ENCODE results near the gene EPHB3. TPM values are rescaled to one million over a fixed set of nuclear protein-coding genes. Genes with fewer than 3 reads are reported as not detected.

The EPHB3 gene
- total and polyA plus RNA-seq, 12 donors, result 0.29 to 3.7 (median 1.2) TPM

- DNase-seq, result no peak
- Histone ChIP-seq H3K36me3 (replicated peaks in 1 of 2) (peaks cover 0 to 6% of the 10 kb centered on the region in 2 donors), H3K27ac (no peak overlapping the region), H3K4me3 (no peak overlapping the region), H3K9me3 (replicated peaks in 1 of 3) (no peaks in the 10 kb centered on the region), H3K4me1 (replicated peaks in 1 of 2) (peaks cover 8 to 12% of the 10 kb centered on the region in 2 donors), H3K27me3 (no peaks in the 10 kb centered on the region)
- WGBS, 4 donors, result 92 to 98% (median 94%) methylated on average over 16 to 33 of the region's 33 CpGs
- TF ChIP-seq POLR2A (IDR thresholded peaks at IDR 0.05) (no peak), CTCF (IDR thresholded peaks at IDR 0.05) (no peak)
- intact Hi-C loops (cut with DNase I), result no loop called here
Measured at GRCh38 chr3:184572633-184573270, 11.2 kb downstream of the EPHB3 start.

GRCh38 chr3:184574515-184575417 is 13.2 kb downstream of the EPHB3 start:
- no peaks in the 10 kb centered on the region for H3K9me3 ChIP-seq (replicated peaks in 1 of 3)
- intact Hi-C loops (cut with DNase I), result no loop called here
- H3K36me3 ChIP-seq (replicated peaks in 1 of 2), result peaks cover 0 to 6% of the 10 kb centered on the region in 2 donors
- H3K4me3 ChIP-seq, result no peak overlapping the region
- peaks cover 0 to 1% of the 10 kb centered on the region in 2 donors for H3K4me1 ChIP-seq (replicated peaks in 1 of 2)
- no peak for TF ChIP-seq POLR2A (IDR thresholded peaks at IDR 0.05)
- no peak for TF ChIP-seq CTCF (IDR thresholded peaks at IDR 0.05)
- no peak for DNase-seq
- no peak overlapping the region for H3K27ac ChIP-seq
- no peaks in the 10 kb centered on the region for H3K27me3 ChIP-seq
- 78 to 91% (median 82%) methylated on average over 12 to 15 of the region's 15 CpGs for WGBS, 4 donors

GRCh38 chr3:184575701-184576100 is 14.1 kb downstream of the EPHB3 start:
- WGBS, 4 donors, result 92 to 95% (median 94%) methylated on average over 7 to 9 of the region's 9 CpGs
- no peak for DNase-seq
- Histone ChIP-seq H3K9me3 (replicated peaks in 1 of 3) (no peaks in the 10 kb centered on the region), H3K27me3 (no peaks in the 10 kb centered on the region), H3K4me3 (no peak overlapping the region), H3K36me3 (replicated peaks in 1 of 2) (peaks cover 0 to 6% of the 10 kb centered on the region in 2 donors), H3K27ac (no peak overlapping the region), H3K4me1 (replicated peaks in 1 of 2) (no peaks in the 10 kb centered on the region)
- TF ChIP-seq POLR2A (IDR thresholded peaks at IDR 0.05) (no peak), CTCF (IDR thresholded peaks at IDR 0.05) (no peak)
- intact Hi-C loops (cut with DNase I), result no loop called here

GRCh38 chr3:184576457-184577240 is 15.1 kb downstream of the EPHB3 start:
- TF ChIP-seq POLR2A (IDR thresholded peaks at IDR 0.05), result no peak
- no peak for TF ChIP-seq CTCF (IDR thresholded peaks at IDR 0.05)
- H3K36me3 ChIP-seq (replicated peaks in 1 of 2), result peaks cover 0 to 6% of the 10 kb centered on the region in 2 donors
- intact Hi-C loops (cut with DNase I), result no loop called here

More at GRCh38 chr3:184576457-184577240, 15.1 kb downstream of the EPHB3 start:
- DNase-seq, result no peak
- H3K4me1 ChIP-seq (replicated peaks in 1 of 2), result no peaks in the 10 kb centered on the region
- H3K4me3 ChIP-seq, result no peak overlapping the region
- H3K27ac ChIP-seq, result no peak overlapping the region
- no peaks in the 10 kb centered on the region for H3K27me3 ChIP-seq
- no peaks in the 10 kb centered on the region for H3K9me3 ChIP-seq (replicated peaks in 1 of 3)
- 92 to 96% (median 94%) methylated on average over 9 to 25 of the region's 25 CpGs for WGBS, 4 donors
